ENCODE measurements around the gene UBTF. TPM values are rescaled to one million over a fixed set of nuclear protein-coding genes. Genes with fewer than 3 reads are reported as not detected.
A peak's percentile ranks its signal among the peaks of the same experiment; 100 is the strongest.

UBTF gene
- total RNA-seq, 1 donor from 2014 or later = 23.7 TPM

DNA sequence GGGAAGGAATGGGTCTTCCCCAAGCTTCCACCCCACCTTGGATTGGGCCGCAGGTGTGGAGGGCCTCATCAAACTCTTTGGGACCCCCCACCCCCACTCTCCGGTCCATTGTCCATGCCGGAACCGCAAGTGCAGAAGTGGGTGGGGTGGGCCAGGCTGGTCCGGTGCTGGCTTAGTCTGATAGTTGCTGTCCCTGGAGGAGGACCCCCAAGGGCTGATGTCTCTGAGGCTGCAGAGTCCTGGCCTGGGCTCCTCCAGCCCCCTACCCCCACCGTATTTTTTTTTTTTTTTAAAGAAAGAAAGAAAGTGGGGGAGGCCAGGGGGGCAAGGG is 12.7 kb downstream of the UBTF start:
- no peak overlapping the region for H3K27ac Mint-ChIP-seq
- no peaks in the 10 kb centered on the region for H3K4me1 ChIP-seq
- H3F3A ChIP-seq (ENCODE audit: low read depth) = peaks cover 40% of the 10 kb centered on the region
- no peak overlapping the region for H3K4me2 ChIP-seq
- H3K27ac ChIP-seq = no peak overlapping the region
- no peak overlapping the region for H3K4me3 ChIP-seq
- no peaks in the 10 kb centered on the region for H3K9me3 Mint-ChIP-seq
- H3K27me3 ChIP-seq = no peaks in the 10 kb centered on the region
- TF ChIP-seq, protein P1, sequence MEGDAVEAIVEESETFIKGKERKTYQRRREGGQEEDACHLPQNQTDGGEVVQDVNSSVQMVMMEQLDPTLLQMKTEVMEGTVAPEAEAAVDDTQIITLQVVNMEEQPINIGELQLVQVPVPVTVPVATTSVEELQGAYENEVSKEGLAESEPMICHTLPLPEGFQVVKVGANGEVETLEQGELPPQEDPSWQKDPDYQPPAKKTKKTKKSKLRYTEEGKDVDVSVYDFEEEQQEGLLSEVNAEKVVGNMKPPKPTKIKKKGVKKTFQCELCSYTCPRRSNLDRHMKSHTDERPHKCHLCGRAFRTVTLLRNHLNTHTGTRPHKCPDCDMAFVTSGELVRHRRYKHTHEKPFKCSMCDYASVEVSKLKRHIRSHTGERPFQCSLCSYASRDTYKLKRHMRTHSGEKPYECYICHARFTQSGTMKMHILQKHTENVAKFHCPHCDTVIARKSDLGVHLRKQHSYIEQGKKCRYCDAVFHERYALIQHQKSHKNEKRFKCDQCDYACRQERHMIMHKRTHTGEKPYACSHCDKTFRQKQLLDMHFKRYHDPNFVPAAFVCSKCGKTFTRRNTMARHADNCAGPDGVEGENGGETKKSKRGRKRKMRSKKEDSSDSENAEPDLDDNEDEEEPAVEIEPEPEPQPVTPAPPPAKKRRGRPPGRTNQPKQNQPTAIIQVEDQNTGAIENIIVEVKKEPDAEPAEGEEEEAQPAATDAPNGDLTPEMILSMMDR (IDR thresholded peaks at IDR 0.05) = no peak
- TF ChIP-seq EZH2phosphoT487 (IDR thresholded peaks at IDR 0.05) (no peak), EZH2 (IDR thresholded peaks at IDR 0.05) (no peak)
- H3K9ac ChIP-seq = no peak overlapping the region
- peaks cover 3% of the 10 kb centered on the region for H3K36me3 ChIP-seq
- peaks cover 15% of the 10 kb centered on the region for H3K36me3 Mint-ChIP-seq
- H3K79me2 ChIP-seq (ENCODE audit: low read depth) = no peaks in the 10 kb centered on the region
- no peak for DNase-seq (ENCODE audit: low spot score)
- peaks cover 24% of the 10 kb centered on the region for H4K20me1 ChIP-seq (ENCODE audit: low read depth)
- no peak overlapping the region for H2AFZ ChIP-seq (replicated peaks)
- peaks cover 8% of the 10 kb centered on the region for H3K4me1 Mint-ChIP-seq
- no peaks in the 10 kb centered on the region for H3K9me3 ChIP-seq (ENCODE audit: low read depth)
- no peak overlapping the region for H3K4me3 Mint-ChIP-seq
- H3K27me3 Mint-ChIP-seq (ENCODE audit: insufficient read depth, low read depth) = peaks cover 7% of the 10 kb centered on the region

DNA sequence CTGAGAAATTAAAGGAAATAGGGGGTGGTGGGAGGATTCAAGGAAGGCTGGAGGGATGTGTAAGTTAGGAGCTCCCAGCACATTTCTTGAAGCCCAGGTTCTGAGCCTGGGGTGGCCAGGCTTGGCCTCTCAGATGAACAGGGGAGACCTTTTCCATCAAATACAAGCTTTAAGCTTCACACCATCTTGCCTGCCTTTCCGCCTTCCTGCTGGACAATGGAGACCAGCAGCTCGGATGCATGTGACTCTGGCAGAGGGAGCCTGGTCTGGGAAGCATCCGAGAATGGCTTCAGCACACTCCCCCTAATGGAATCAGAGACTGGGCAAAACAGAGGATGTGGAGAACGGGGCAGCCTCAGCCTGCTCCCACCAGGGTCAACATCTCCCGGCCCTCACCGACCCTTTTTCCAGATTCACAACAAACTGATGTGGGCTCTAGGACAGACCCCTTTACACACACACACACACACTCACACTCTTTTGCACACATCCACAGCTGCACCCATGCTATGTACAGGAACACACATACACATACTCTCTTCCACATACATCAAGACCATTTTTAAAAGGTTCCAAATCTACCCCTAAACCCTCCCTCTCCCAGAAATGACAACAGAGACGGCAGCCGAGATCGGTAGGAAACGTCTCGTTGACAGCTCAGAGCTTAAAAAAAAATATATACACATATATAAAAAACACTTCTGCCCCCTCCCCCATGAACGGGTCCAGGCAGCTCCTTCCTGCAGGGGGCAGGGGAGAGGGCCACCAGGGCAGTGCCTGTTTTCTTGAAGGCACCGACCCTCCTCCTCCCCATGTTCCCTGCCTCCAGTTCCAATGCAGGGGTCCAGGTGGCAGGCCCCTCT is 13.3 kb downstream of the UBTF start:
- TF ChIP-seq, protein P1 (IDR thresholded peaks at IDR 0.05) = peak; percentile 12
- no peak for TF ChIP-seq EZH2 (IDR thresholded peaks at IDR 0.05)
- H3K4me3 ChIP-seq = no peak overlapping the region
- no peak overlapping the region for H2AFZ ChIP-seq (replicated peaks)
- no peak overlapping the region for H3K9ac ChIP-seq
- H3K4me2 ChIP-seq = no peak overlapping the region
- H3K27me3 Mint-ChIP-seq (ENCODE audit: insufficient read depth, low read depth) = peaks cover 7% of the 10 kb centered on the region
- H3K4me1 Mint-ChIP-seq = peaks cover 9% of the 10 kb centered on the region
- H3K9me3 ChIP-seq (ENCODE audit: low read depth) = no peaks in the 10 kb centered on the region
- H3K36me3 Mint-ChIP-seq = peaks cover 15% of the 10 kb centered on the region
- H3K36me3 ChIP-seq = peaks cover 3% of the 10 kb centered on the region
- no peaks in the 10 kb centered on the region for H3K9me3 Mint-ChIP-seq
- no peak overlapping the region for H3K4me3 Mint-ChIP-seq
- no peaks in the 10 kb centered on the region for H3K4me1 ChIP-seq
- DNase-seq (ENCODE audit: low spot score) = no peak
- H4K20me1 ChIP-seq (ENCODE audit: low read depth) = peaks cover 19% of the 10 kb centered on the region
- H3K27ac ChIP-seq = no peak overlapping the region
- H3K27ac Mint-ChIP-seq = no peak overlapping the region
- no peaks in the 10 kb centered on the region for H3K79me2 ChIP-seq (ENCODE audit: low read depth)
- H3K27me3 ChIP-seq = no peaks in the 10 kb centered on the region
- H3F3A ChIP-seq (ENCODE audit: low read depth) = peaks cover 40% of the 10 kb centered on the region

DNA sequence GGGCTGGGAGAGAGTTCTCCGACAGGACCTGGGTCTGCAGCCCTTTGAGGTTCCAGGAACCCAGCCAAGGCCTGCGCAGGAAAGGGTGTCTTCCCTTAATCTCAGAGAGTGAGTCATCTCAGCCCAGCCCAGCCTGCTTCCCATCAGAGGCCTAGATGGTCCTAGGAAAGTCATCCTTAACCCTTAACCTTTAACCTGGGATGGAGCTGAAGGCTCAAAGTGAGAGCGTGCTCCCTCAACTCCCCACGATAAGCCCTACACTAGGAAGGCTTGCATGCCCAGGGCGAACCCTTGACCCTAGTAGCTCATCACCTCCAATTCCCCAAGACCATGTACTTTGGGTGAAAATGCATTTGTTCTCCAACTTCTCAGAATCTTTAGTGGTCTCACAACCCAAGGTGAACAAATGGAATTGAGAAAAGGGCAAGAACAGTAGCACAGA is 15.0 kb downstream of the UBTF start:
- Mint-ChIP-seq H3K4me3 (no peak overlapping the region), H3K27ac (no peak overlapping the region), H3K4me1 (peaks cover 13% of the 10 kb centered on the region), H3K9me3 (no peaks in the 10 kb centered on the region), H3K36me3 (peaks cover 11% of the 10 kb centered on the region), H3K27me3 (ENCODE audit: insufficient read depth, low read depth) (peaks cover 10% of the 10 kb centered on the region)
- Histone ChIP-seq H3K4me1 (no peaks in the 10 kb centered on the region), H2AFZ (replicated peaks) (no peak overlapping the region), H3F3A (ENCODE audit: low read depth) (peaks cover 43% of the 10 kb centered on the region), H4K20me1 (ENCODE audit: low read depth) (peaks cover 4% of the 10 kb centered on the region), H3K9ac (no peak overlapping the region), H3K9me3 (ENCODE audit: low read depth) (no peaks in the 10 kb centered on the region), H3K4me3 (no peak overlapping the region), H3K27ac (no peak overlapping the region), H3K27me3 (no peaks in the 10 kb centered on the region), H3K4me2 (no peak overlapping the region), H3K36me3 (peaks cover 3% of the 10 kb centered on the region), H3K79me2 (ENCODE audit: low read depth) (no peaks in the 10 kb centered on the region)
- TF ChIP-seq EZH2phosphoT487 (IDR thresholded peaks at IDR 0.05) = no peak
- TF ChIP-seq, protein P1 (IDR thresholded peaks at IDR 0.05) = no peak
- no peak for TF ChIP-seq EZH2 (IDR thresholded peaks at IDR 0.05)
- no peak for DNase-seq (ENCODE audit: low spot score)

Measured in neural progenitor cell (in vitro differentiated cells).